Cardiac muscle cell (in vitro differentiated cells and primary cell): ENCODE results near the gene ZNF638. TPM values are rescaled to one million over a fixed set of nuclear protein-coding genes. Genes with fewer than 3 reads are reported as not detected.

ENCODE experiments used
- DNase-seq, 2 donors: peaks; one replicate each; pipeline versions ENCODE4 v3.0.0 to v3.0.0-alpha.2; 2010 to 2017; ENCODE audit warnings: low read depth in 1 of 2, low spot score in 1 of 2
- H3K27ac ChIP-seq: fragments of 200-600 bp; sonication (generic); 2 replicates; pipeline ENCODE4 v1.5.1; 2016
- H3K27me3 ChIP-seq: fragments of 200-600 bp; sonication (generic); 2 replicates; pipeline ENCODE4 v1.6.0; 2016; ENCODE audit warnings: control low read depth
- H3K36me3 ChIP-seq: fragments of 200-600 bp; sonication (generic); 2 replicates; pipeline ENCODE4 v1.5.1; 2016; ENCODE audit warnings: control low read depth
- H3K4me1 ChIP-seq: fragments of 200-600 bp; sonication (generic); 2 replicates; pipeline ENCODE4 v1.8.1; 2017; ENCODE audit warnings: low read depth, mild to moderate bottlenecking, mixed run types
- H3K4me3 ChIP-seq: fragments of 200-600 bp; sonication (generic); 2 replicates; pipeline ENCODE4 v1.5.1; 2016; ENCODE audit warnings: mild to moderate bottlenecking
- H3K9me3 ChIP-seq: fragments of 200-600 bp; sonication (generic); 2 replicates; pipeline ENCODE4 v1.5.1; 2017; ENCODE audit warnings: low read depth, mild to moderate bottlenecking, control low read depth
- CTCF ChIP-seq: IDR thresholded peaks from 2 replicates; pipeline ENCODE4 v1.5.1; 2012; ENCODE audit warnings: low read depth, mild to moderate bottlenecking, low read length
- polyA plus RNA-seq: library from polyadenylated mRNA; unstranded; fragments of >200 nt; fragmentation: Nextera tagmentation; extraction: Ambion mirVana; gene quantifications from 2 replicates; pipeline ENCODE4 v1.2.1, GENCODE V29; 2016
- total RNA-seq: library from RNA; depleted of rRNA; stranded (reverse); fragments of >200 nt; gene quantifications from 2 replicates; pipeline ENCODE4 v1.2.3, GENCODE V29; 2016

ZNF638 gene
- total and polyA plus RNA-seq, 2 experiments from 2014 or later, result 70.5 to 223 TPM

- DNase-seq, result no peak
- no peak for TF ChIP-seq CTCF
- Histone ChIP-seq H3K4me3 (no peak overlapping the region), H3K27ac (peak overlapping the region; percentile 8), H3K4me1 (no peaks in the 10 kb centered on the region), H3K9me3 (no peaks in the 10 kb centered on the region), H3K27me3 (no peaks in the 10 kb centered on the region), H3K36me3 (peaks cover 61% of the 10 kb centered on the region)
Observed at GRCh38 chr2:71372042-71372441, 40.5 kb downstream of the ZNF638 start.

GRCh38 chr2:71379086-71379485 is 47.5 kb downstream of the ZNF638 start:
- H3K36me3 ChIP-seq, result peaks cover 56% of the 10 kb centered on the region
- peak overlapping the region; percentile 6 for H3K27ac ChIP-seq

GRCh38 chr2:71380665-71381064 is 49.1 kb downstream of the ZNF638 start:
- no peak for TF ChIP-seq CTCF
- no peaks in the 10 kb centered on the region for H3K9me3 ChIP-seq
- H3K36me3 ChIP-seq, result peaks cover 49% of the 10 kb centered on the region
- H3K27ac ChIP-seq, result peak overlapping the region; percentile 10
- peak in 1 of 2 donors; percentile 38 for DNase-seq
- no peaks in the 10 kb centered on the region for H3K27me3 ChIP-seq
- no peak overlapping the region for H3K4me3 ChIP-seq
- H3K4me1 ChIP-seq, result peaks cover 7% of the 10 kb centered on the region

More at GRCh38 chr2:71379086-71379485, 47.5 kb downstream of the ZNF638 start:
- DNase-seq, result peak in 1 of 2 donors; percentile 80
- Histone ChIP-seq H3K4me3 (no peak overlapping the region), H3K4me1 (peaks cover 7% of the 10 kb centered on the region), H3K9me3 (no peaks in the 10 kb centered on the region), H3K27me3 (no peaks in the 10 kb centered on the region)
- TF ChIP-seq CTCF, result no peak

- no peaks in the 10 kb centered on the region for H3K4me1 ChIP-seq
- TF ChIP-seq CTCF, result no peak
- no peak overlapping the region for H3K4me3 ChIP-seq
- no peak overlapping the region for H3K27ac ChIP-seq
- DNase-seq, result peak in 1 of 2 donors; percentile 82
- H3K27me3 ChIP-seq, result no peaks in the 10 kb centered on the region
- no peaks in the 10 kb centered on the region for H3K9me3 ChIP-seq
- H3K36me3 ChIP-seq, result peaks cover 66% of the 10 kb centered on the region
Observed at GRCh38 chr2:71385012-71385411, 53.4 kb downstream of the ZNF638 start.

- Histone ChIP-seq H3K9me3 (no peaks in the 10 kb centered on the region), H3K4me1 (no peaks in the 10 kb centered on the region), H3K4me3 (no peak overlapping the region), H3K27ac (no peak overlapping the region), H3K27me3 (no peaks in the 10 kb centered on the region), H3K36me3 (peaks cover 45% of the 10 kb centered on the region)
- DNase-seq, result no peak
- no peak for TF ChIP-seq CTCF
Observed at GRCh38 chr2:71388214-71388613, 56.6 kb downstream of the ZNF638 start.
